GM12865 (cell line): Measurements from ENCODE around the gene CRADD.

Experiments
- DNase-seq: peaks from one replicate; pipeline ENCODE4 v3.0.0; 2010; ENCODE audit warnings: low read depth
- H3K4me3 ChIP-seq: 2 replicates; pipeline ENCODE4 v1.5.1; 2011; ENCODE audit warnings: mild to moderate bottlenecking, low read depth, low read length, control low read depth
- TF ChIP-seq, protein P1 (sequence below): IDR thresholded peaks from 2 replicates; pipeline ENCODE4 v1.5.1; 2011; ENCODE audit warnings: low read length, control low read depth, low read depth, inconsistent platforms; ENCODE audit not compliant: insufficient read depth; ENCODE audit errors: missing control alignments

The CRADD gene

DNA sequence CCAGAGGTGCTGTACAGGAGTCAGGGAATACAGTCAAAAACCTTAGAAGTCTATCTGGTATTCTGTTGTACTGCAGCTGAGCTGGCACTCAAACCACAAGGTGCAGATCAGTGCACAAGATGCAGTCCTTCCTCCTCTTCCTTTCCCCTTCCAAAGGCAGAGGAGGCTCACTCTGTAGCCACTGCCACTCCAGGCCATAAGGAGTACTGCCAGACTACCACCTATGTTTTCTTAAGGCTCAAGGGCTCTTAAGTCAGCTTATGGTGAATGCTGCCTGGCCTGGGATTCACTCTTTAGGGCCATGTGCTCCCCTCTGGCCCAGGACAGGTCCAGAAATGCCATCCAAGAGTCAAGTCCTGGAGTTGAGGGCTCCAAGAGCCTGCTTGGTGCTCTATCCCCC is 200.3 kb downstream of the CRADD start:
- TF ChIP-seq, protein P1, sequence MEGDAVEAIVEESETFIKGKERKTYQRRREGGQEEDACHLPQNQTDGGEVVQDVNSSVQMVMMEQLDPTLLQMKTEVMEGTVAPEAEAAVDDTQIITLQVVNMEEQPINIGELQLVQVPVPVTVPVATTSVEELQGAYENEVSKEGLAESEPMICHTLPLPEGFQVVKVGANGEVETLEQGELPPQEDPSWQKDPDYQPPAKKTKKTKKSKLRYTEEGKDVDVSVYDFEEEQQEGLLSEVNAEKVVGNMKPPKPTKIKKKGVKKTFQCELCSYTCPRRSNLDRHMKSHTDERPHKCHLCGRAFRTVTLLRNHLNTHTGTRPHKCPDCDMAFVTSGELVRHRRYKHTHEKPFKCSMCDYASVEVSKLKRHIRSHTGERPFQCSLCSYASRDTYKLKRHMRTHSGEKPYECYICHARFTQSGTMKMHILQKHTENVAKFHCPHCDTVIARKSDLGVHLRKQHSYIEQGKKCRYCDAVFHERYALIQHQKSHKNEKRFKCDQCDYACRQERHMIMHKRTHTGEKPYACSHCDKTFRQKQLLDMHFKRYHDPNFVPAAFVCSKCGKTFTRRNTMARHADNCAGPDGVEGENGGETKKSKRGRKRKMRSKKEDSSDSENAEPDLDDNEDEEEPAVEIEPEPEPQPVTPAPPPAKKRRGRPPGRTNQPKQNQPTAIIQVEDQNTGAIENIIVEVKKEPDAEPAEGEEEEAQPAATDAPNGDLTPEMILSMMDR, result no peak
- DNase-seq, result no peak

DNA sequence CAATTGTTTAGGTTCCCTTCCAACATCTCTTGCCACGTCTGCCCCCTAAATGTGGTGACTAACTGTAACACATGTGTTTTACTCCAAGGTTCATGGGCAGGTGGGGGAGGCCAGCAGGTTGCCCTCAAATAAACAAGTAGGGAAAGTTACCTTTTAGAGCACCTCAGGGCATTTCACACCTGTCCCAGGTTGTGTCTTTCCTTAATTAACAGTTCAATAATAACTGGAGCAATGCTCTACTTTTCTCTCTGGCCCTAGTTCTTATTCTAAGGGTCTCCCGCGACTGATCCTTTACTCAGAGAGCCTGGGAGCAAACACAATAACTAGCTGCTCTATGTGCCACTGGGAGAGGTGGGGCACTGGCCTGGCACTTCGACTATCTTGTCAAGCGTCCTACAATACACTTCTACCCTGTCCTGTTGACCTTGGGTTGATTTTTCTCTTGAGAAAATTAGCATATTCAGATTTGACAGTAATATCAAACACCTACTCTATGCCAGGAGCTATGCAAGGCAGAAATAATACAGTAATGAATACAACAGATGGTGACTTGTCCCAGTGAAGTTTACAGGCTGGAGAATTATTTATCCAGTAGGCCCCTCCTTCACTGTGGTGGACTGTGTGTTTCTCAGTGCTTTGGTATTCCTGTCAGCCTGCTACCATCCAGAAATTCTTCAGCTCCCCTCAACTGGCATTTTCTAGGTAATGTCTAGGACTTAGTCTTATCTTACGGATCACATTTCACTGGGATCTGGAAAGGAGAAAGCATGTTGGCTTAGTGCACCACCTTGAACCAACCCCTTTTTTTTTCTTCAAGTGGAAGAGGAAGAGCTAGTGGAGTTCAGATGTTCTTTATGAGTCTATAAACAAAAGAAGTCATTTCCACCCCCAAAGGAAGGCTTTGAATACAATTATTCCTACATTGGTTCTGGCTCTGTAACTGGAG is 202.6 kb downstream of the CRADD start:
- DNase-seq, result no peak
- TF ChIP-seq, protein P1, result no peak

More for the DNA sequence above, 200.3 kb downstream of the CRADD start:
- H3K4me3 ChIP-seq, result no peak overlapping the region

DNA sequence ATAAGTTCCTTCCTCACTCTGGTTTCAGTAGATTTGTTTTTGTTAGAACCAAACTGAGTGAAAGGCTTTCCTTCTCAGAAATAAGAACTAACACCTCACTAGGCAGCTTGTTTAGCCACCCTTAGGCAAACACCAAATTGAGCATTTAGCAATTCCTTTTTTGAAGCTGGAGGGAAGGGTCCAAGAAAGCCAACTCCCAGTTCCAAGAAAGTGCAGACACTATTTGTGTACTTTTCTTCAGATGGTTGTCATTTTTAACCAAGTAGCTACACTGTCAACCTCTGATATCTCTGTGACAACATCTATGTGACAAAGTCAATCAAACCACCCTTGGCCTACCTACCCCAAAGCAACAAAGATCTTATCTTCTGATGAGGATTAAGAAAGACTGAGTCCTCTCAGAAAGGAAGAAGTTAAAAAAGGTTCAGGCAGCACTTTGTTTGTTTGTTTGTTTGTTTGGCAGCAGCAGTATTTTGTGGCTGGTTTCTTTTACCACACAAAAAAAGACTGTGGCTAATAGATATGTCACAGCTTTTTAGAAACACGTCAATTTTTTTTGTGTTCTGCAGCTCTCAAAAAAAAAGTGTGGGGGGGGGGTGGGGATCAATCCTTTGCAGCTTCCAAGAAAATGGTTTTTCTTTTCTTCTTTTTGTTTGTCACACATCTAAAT is 203.8 kb downstream of the CRADD start:
- no peak overlapping the region for H3K4me3 ChIP-seq
- TF ChIP-seq, protein P1, result no peak

More for the DNA sequence above, 202.6 kb downstream of the CRADD start:
- H3K4me3 ChIP-seq, result no peak overlapping the region

DNA sequence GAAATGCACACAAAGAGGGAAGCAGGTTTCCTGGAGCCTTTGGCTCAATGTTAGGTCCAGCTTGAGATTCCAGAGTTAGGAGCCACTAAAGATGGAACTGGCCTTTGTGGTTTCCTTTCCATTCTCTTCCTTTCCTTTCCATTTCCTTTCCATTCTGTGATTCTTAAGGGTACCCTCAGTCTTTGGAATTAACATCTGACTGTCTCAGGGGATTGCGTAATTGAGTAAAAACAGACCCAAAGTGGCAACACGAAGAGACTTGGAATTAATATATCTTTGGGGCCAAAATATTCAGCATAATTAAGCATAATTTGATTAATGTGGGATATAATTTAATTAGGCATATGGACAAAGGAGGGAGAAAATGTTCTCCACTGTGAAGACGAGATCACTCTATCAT is 205.6 kb downstream of the CRADD start:
- H3K4me3 ChIP-seq, result no peak overlapping the region
- TF ChIP-seq, protein P1, result no peak
- no peak for DNase-seq

More for the DNA sequence above, 203.8 kb downstream of the CRADD start:
- DNase-seq, result peak; percentile 37

DNA sequence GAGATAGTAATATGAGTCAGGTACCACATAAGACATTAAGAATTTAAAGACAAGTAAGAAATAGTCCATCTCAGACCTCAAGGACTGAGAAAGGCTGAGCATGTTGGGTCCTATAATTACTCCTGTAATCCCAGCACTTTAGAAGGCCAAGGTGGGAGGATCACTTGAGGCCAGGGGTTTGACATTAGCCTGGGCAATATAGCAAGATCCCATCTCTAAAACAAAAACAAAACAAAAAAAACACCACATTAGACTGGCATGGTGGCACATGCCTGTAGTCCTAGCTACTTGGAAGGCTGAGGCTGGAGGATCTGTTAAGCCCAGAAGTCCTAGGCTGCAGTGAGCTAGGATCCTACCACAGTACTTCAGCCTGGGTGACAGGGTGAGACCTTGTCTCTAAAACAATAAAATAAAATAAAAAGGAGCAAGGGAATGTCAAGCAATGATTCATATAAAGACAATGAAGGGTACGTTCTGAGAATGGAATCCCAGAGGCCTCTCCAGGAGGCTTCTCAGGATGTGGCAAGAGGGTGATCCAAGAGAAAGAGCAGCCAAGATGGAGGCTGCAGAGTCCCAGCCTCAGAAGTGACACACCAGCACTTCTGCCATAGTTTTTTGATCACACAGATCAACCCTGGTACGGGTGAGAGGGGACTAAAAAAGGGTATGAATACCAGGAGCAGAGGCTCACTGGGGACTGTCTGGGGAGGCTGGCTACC is 206.4 kb downstream of the CRADD start:
- no peak for DNase-seq

More for the DNA sequence above, 206.4 kb downstream of the CRADD start:
- TF ChIP-seq, protein P1, result no peak
- no peak overlapping the region for H3K4me3 ChIP-seq
